Measurements from ENCODE around the gene GNG7. TPM values are rescaled to one million over a fixed set of nuclear protein-coding genes. Genes with fewer than 3 reads are reported as not detected.

The GNG7 gene
- total RNA-seq, 1 experiment from 2014 or later: 1.1 TPM

GRCh38 chr19:2527171-2527570 is 175.3 kb downstream of the GNG7 start:
- Histone ChIP-seq H4K20me1 (ENCODE audit: low read length) (no peaks in the 10 kb centered on the region), H3K79me2 (ENCODE audit: low read length) (no peaks in the 10 kb centered on the region), H2AFZ (ENCODE audit: low read length) (no peak overlapping the region), H3K4me2 (ENCODE audit: low read length) (no peak overlapping the region), H3K27me3 (ENCODE audit: low read length) (no peaks in the 10 kb centered on the region), H3K4me3 (ENCODE audit: low read length) (no peak overlapping the region), H3K9me3 (ENCODE audit: low read length) (no peaks in the 10 kb centered on the region), H3K9ac (ENCODE audit: low read length) (no peak overlapping the region), H3F3A (ENCODE audit: low read length, unreplicated experiment) (peaks cover 2% of the 10 kb centered on the region), H3K9me2 (replicated peaks; ENCODE audit: low read length) (no peaks in the 10 kb centered on the region), H3K27ac (ENCODE audit: low read length) (no peak overlapping the region), H3K4me1 (ENCODE audit: insufficient read depth, low read length) (peaks cover 29% of the 10 kb centered on the region), H3K36me3 (ENCODE audit: low read depth, low read length) (no peaks in the 10 kb centered on the region)
- TF ChIP-seq EZH2 (IDR thresholded peaks at IDR 0.05; ENCODE audit: low read length, unreplicated experiment) (no peak), CTCF (conservative IDR thresholded peaks at IDR 0.05; ENCODE audit: low read depth, low read length) (no peak), EZH2phosphoT487 (IDR thresholded peaks at IDR 0.05; ENCODE audit: borderline replicate concordance, low read length) (no peak)
- CTCF ChIA-PET: no interaction called here
- DNase-seq (no peak), ATAC-seq (no peak)
- POLR2A ChIA-PET (ENCODE audit: unreplicated experiment): no interaction called here
- intact Hi-C loops (cut with micrococcal nuclease): no loop called here
- BruUV-seq (replicated peaks): no TSS peak

DNA sequence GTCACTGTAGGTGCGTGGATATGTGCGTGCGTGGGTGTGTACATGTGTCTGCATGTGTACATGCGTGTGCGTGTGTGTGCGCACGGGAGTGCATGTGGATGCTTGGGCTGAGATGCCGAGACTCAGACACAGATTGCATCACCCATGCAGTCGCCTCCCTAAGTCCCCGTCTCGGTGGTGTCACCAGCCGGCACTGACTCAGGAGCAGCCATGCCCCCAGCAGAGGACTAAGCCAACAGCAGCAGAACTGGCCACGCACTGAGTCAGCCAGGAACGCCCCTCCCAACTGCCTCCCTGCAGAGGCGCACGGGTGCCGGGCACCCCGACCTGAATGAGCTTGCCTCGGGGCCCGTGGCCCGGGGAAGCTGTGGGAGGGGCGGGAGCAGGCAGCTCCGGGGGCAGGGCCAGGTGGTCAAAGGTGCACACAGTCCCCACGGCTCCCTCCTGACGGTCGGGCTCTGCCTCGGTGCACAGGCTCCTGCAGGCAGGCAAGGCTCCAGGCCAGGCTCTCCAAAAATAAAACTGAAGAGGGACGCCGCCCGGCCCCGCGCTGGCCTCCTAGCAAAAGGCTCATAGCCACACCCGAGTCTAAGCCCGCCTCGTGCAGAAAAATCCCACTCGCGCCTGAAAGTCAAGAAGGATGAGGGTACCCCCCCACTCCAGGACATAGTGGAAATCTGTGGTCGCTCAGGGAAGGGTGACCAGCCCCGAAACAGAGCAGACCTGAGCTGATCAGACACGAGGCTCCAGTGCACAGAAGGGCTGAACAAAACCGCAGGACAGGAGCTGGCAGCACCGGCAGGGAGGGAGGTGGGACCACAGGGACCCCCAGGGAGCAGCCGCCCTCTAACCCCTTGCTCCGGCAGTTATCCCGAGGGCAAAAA is 177.4 kb downstream of the GNG7 start:
- Histone ChIP-seq H3K4me2 (ENCODE audit: low read length) (peak overlapping the region; percentile 79), H3K27me3 (ENCODE audit: low read length) (no peaks in the 10 kb centered on the region), H2AFZ (ENCODE audit: low read length) (peak overlapping the region; percentile 53; the same call in 1 of the 2 replicates), H3K27ac (ENCODE audit: low read length) (peak overlapping the region; percentile 65), H3K79me2 (ENCODE audit: low read length) (no peaks in the 10 kb centered on the region), H3K4me3 (ENCODE audit: low read length) (peak overlapping the region; percentile 62), H3F3A (ENCODE audit: low read length, unreplicated experiment) (no peaks in the 10 kb centered on the region), H3K9ac (ENCODE audit: low read length) (peak overlapping the region; percentile 46), H3K9me2 (replicated peaks; ENCODE audit: low read length) (no peaks in the 10 kb centered on the region), H4K20me1 (ENCODE audit: low read length) (no peaks in the 10 kb centered on the region), H3K4me1 (ENCODE audit: insufficient read depth, low read length) (peaks cover 27% of the 10 kb centered on the region), H3K9me3 (ENCODE audit: low read length) (no peaks in the 10 kb centered on the region), H3K36me3 (ENCODE audit: low read depth, low read length) (no peaks in the 10 kb centered on the region)
- ATAC-seq (peak; percentile 89), DNase-seq (peak; percentile 87)
- BruUV-seq (replicated peaks): no TSS peak
- TF ChIP-seq CTCF (conservative IDR thresholded peaks at IDR 0.05; ENCODE audit: low read depth, low read length): no peak
- no peak for TF ChIP-seq EZH2phosphoT487 (IDR thresholded peaks at IDR 0.05; ENCODE audit: borderline replicate concordance, low read length)
- no peak for TF ChIP-seq EZH2 (IDR thresholded peaks at IDR 0.05; ENCODE audit: low read length, unreplicated experiment)
- ChIA-PET CTCF (no interaction called here), POLR2A (ENCODE audit: unreplicated experiment) (interaction anchor here (0.6 to 1.0 kb wide), 2 partner anchors 16 to 54 kb away, joined by 4 to 8 read pairs; no protein-coding TSS in a partner anchor)
- intact Hi-C loops (cut with micrococcal nuclease): loop anchor here (2.0 kb wide), 1 partner anchor 18 kb away; no protein-coding TSS in a partner anchor

GRCh38 chr19:2524361-2524839 is 178.1 kb downstream of the GNG7 start:
- no peaks in the 10 kb centered on the region for H3K27me3 ChIP-seq (ENCODE audit: low read length)
- no peak overlapping the region for H3K9ac ChIP-seq (ENCODE audit: low read length)
- H3K9me2 ChIP-seq (replicated peaks; ENCODE audit: low read length): no peaks in the 10 kb centered on the region
- DNase-seq (no peak), ATAC-seq (no peak)
- no peak overlapping the region for H2AFZ ChIP-seq (ENCODE audit: low read length)
- no peaks in the 10 kb centered on the region for H3K9me3 ChIP-seq (ENCODE audit: low read length)
- H3K36me3 ChIP-seq (ENCODE audit: low read depth, low read length): no peaks in the 10 kb centered on the region
- no peaks in the 10 kb centered on the region for H3K79me2 ChIP-seq (ENCODE audit: low read length)
- no peaks in the 10 kb centered on the region for H4K20me1 ChIP-seq (ENCODE audit: low read length)
- H3F3A ChIP-seq (ENCODE audit: low read length, unreplicated experiment): no peaks in the 10 kb centered on the region
- H3K4me1 ChIP-seq (ENCODE audit: insufficient read depth, low read length): peaks cover 21% of the 10 kb centered on the region
- peak overlapping the region; percentile 79 for H3K4me2 ChIP-seq (ENCODE audit: low read length)
- no peak overlapping the region; the same call in 1 of the 2 replicates for H3K27ac ChIP-seq (ENCODE audit: low read length)
- ChIA-PET CTCF (no interaction called here), POLR2A (ENCODE audit: unreplicated experiment) (no interaction called here)
- peak overlapping the region; percentile 62; the same call in 1 of the 2 replicates for H3K4me3 ChIP-seq (ENCODE audit: low read length)
- intact Hi-C loops (cut with micrococcal nuclease): loop anchor here (2.0 kb wide), 1 partner anchor 18 kb away; no protein-coding TSS in a partner anchor
- BruUV-seq (replicated peaks): no TSS peak
- TF ChIP-seq CTCF (conservative IDR thresholded peaks at IDR 0.05; ENCODE audit: low read depth, low read length): no peak
- no peak for TF ChIP-seq EZH2phosphoT487 (IDR thresholded peaks at IDR 0.05; ENCODE audit: borderline replicate concordance, low read length)
- TF ChIP-seq EZH2 (IDR thresholded peaks at IDR 0.05; ENCODE audit: low read length, unreplicated experiment): no peak
